C4-2B (cell line): ENCODE results near the gene CLTCL1.

Source experiments
- ZFX ChIP-seq: fragments of 450-650 bp; IDR thresholded peaks from 2 replicates; pipeline ENCODE4 v1.6.1; 2017
- TF ChIP-seq, protein P1 (sequence below): fragments of 450-650 bp; conservative IDR thresholded peaks from 2 replicates; pipeline ENCODE4 v1.5.1; 2017; ENCODE audit warnings: mild to moderate bottlenecking

DNA sequence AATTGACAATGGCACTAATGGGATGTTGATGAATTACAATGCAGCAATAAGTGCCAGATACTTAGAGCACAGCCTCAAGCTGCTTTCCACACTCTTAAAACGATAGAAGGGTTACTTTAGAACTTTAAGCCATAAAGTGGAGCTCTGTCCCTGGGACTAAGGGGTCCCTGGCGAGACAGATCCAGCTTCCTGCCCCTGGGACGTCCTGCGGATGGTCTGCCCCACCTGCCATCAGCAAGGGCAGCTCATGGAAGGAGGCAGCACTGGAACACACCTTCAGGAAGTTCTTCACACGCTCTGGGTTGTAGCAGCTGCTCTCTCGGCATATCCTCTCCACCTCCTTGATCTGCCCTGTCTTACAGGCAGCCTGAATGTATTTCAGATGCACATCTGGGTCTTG, 67.9 kb downstream of the CLTCL1 start:
- TF ChIP-seq, protein P1, sequence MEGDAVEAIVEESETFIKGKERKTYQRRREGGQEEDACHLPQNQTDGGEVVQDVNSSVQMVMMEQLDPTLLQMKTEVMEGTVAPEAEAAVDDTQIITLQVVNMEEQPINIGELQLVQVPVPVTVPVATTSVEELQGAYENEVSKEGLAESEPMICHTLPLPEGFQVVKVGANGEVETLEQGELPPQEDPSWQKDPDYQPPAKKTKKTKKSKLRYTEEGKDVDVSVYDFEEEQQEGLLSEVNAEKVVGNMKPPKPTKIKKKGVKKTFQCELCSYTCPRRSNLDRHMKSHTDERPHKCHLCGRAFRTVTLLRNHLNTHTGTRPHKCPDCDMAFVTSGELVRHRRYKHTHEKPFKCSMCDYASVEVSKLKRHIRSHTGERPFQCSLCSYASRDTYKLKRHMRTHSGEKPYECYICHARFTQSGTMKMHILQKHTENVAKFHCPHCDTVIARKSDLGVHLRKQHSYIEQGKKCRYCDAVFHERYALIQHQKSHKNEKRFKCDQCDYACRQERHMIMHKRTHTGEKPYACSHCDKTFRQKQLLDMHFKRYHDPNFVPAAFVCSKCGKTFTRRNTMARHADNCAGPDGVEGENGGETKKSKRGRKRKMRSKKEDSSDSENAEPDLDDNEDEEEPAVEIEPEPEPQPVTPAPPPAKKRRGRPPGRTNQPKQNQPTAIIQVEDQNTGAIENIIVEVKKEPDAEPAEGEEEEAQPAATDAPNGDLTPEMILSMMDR = no peak
- no peak for TF ChIP-seq ZFX
